ENCODE measurements around the gene ZNF93. TPM values are rescaled to one million over a fixed set of nuclear protein-coding genes. Genes with fewer than 3 reads are reported as not detected.

Gene ZNF93
- total and polyA plus RNA-seq, 9 of the 15 experiments (the other 6 are each of a cell fraction or from before 2014, with no cell fraction given), result 11.1 to 26.3 (median 17.1) TPM

DNA sequence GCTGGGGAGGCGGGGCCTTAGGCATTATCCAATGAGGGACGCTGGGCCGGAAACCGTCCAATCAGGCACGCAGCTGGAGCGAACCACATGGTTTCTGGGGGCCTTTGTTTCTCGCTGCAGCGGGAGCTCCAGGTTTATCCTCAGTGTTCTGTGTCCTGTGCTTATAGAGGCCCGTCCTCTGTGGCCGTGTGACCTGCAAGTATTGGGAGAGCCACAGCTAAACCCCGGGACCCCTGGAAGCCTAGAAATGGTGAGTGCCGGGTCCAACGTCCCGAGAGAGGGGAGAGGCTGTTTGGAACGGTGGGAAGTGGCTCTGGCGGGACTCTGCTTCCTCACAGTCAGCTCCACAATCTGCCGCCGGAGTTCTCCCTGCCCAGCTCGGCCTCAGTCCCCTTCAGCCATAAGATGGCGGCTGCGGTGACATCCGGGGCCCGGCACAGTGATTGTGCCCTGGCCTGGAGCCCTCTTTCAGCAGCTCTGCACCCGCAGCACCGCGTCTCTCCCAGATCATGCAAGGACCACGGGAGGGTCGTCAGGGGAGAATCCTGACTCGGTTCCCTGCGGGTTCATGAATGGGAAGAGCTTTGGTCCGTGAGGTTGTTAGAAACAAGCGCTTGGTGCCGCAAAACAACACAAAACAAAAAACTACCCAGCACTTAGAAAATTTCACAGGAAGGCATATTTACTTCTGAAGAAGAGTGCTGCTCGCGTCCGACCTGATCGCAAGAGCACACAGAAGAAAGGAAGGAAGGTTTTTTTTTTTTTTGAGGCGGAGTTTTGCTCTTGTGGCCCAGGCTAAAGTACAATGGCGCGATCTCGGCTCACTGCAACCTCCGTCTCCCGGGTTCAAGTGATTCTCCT lies 34.8 kb upstream of the ZNF93 start, which contains the start of gene ZNF253 (continued):
- TF ChIP-seq, protein P1, sequence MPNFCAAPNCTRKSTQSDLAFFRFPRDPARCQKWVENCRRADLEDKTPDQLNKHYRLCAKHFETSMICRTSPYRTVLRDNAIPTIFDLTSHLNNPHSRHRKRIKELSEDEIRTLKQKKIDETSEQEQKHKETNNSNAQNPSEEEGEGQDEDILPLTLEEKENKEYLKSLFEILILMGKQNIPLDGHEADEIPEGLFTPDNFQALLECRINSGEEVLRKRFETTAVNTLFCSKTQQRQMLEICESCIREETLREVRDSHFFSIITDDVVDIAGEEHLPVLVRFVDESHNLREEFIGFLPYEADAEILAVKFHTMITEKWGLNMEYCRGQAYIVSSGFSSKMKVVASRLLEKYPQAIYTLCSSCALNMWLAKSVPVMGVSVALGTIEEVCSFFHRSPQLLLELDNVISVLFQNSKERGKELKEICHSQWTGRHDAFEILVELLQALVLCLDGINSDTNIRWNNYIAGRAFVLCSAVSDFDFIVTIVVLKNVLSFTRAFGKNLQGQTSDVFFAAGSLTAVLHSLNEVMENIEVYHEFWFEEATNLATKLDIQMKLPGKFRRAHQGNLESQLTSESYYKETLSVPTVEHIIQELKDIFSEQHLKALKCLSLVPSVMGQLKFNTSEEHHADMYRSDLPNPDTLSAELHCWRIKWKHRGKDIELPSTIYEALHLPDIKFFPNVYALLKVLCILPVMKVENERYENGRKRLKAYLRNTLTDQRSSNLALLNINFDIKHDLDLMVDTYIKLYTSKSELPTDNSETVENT (CRISPR knock-in tag; IDR thresholded peaks at IDR 0.05), result peak; percentile 64; the same call in 1 of the 2 replicates
- TF ChIP-seq, protein P2, sequence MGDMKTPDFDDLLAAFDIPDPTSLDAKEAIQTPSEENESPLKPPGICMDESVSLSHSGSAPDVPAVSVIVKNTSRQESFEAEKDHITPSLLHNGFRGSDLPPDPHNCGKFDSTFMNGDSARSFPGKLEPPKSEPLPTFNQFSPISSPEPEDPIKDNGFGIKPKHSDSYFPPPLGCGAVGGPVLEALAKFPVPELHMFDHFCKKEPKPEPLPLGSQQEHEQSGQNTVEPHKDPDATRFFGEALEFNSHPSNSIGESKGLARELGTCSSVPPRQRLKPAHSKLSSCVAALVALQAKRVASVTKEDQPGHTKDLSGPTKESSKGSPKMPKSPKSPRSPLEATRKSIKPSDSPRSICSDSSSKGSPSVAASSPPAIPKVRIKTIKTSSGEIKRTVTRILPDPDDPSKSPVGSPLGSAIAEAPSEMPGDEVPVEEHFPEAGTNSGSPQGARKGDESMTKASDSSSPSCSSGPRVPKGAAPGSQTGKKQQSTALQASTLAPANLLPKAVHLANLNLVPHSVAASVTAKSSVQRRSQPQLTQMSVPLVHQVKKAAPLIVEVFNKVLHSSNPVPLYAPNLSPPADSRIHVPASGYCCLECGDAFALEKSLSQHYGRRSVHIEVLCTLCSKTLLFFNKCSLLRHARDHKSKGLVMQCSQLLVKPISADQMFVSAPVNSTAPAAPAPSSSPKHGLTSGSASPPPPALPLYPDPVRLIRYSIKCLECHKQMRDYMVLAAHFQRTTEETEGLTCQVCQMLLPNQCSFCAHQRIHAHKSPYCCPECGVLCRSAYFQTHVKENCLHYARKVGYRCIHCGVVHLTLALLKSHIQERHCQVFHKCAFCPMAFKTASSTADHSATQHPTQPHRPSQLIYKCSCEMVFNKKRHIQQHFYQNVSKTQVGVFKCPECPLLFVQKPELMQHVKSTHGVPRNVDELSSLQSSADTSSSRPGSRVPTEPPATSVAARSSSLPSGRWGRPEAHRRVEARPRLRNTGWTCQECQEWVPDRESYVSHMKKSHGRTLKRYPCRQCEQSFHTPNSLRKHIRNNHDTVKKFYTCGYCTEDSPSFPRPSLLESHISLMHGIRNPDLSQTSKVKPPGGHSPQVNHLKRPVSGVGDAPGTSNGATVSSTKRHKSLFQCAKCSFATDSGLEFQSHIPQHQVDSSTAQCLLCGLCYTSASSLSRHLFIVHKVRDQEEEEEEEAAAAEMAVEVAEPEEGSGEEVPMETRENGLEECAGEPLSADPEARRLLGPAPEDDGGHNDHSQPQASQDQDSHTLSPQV (IDR thresholded peaks at IDR 0.05), result peak; percentile 49; the same call in 1 of the 2 replicates
- TF ChIP-seq ARNT (IDR thresholded peaks at IDR 0.05) (no peak), FOXM1 (IDR thresholded peaks at IDR 0.05; ENCODE audit: low read depth) (peak; percentile 71), FOXM1 (CRISPR knock-in tag; IDR thresholded peaks at IDR 0.05; ENCODE audit: low read depth) (0 out of 2 replicates have a peak, but pooled peaks have one; percentile 44), BACH1 (tag; IDR thresholded peaks at IDR 0.05) (0 out of 2 replicates have a peak, but pooled peaks have one; percentile 25), BRD9 (IDR thresholded peaks at IDR 0.05; ENCODE audit: low read depth, partially characterized antibody) (peak; percentile 59), HDAC2 (IDR thresholded peaks at IDR 0.05) (peak; percentile 55; the same call in 1 of the 2 replicates), RBM25 (IDR thresholded peaks at IDR 0.05; ENCODE audit: low read depth, low read length, severe bottlenecking) (peak; percentile 93), LCOR (CRISPR knock-in tag; IDR thresholded peaks at IDR 0.05) (peak; percentile 70; the same call in 1 of the 2 replicates), LARP7 (IDR thresholded peaks at IDR 0.05) (no peak), POLR2G (IDR thresholded peaks at IDR 0.05; ENCODE audit: low read depth, low read length) (peak; percentile 90), SMARCA4 (IDR thresholded peaks at IDR 0.05) (no peak)
- TF ChIP-seq, protein P3, sequence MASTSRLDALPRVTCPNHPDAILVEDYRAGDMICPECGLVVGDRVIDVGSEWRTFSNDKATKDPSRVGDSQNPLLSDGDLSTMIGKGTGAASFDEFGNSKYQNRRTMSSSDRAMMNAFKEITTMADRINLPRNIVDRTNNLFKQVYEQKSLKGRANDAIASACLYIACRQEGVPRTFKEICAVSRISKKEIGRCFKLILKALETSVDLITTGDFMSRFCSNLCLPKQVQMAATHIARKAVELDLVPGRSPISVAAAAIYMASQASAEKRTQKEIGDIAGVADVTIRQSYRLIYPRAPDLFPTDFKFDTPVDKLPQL (IDR thresholded peaks at IDR 0.05; ENCODE audit: extremely low read depth, insufficient read length), result peak; percentile 66
- TF ChIP-seq, protein P4, sequence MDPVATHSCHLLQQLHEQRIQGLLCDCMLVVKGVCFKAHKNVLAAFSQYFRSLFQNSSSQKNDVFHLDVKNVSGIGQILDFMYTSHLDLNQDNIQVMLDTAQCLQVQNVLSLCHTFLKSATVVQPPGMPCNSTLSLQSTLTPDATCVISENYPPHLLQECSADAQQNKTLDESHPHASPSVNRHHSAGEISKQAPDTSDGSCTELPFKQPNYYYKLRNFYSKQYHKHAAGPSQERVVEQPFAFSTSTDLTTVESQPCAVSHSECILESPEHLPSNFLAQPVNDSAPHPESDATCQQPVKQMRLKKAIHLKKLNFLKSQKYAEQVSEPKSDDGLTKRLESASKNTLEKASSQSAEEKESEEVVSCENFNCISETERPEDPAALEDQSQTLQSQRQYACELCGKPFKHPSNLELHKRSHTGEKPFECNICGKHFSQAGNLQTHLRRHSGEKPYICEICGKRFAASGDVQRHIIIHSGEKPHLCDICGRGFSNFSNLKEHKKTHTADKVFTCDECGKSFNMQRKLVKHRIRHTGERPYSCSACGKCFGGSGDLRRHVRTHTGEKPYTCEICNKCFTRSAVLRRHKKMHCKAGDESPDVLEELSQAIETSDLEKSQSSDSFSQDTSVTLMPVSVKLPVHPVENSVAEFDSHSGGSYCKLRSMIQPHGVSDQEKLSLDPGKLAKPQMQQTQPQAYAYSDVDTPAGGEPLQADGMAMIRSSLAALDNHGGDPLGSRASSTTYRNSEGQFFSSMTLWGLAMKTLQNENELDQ (CRISPR knock-in tag; IDR thresholded peaks at IDR 0.05; ENCODE audit: borderline replicate concordance), result 0 out of 2 replicates have a peak, but pooled peaks have one; percentile 17
- TF ChIP-seq, protein P5, sequence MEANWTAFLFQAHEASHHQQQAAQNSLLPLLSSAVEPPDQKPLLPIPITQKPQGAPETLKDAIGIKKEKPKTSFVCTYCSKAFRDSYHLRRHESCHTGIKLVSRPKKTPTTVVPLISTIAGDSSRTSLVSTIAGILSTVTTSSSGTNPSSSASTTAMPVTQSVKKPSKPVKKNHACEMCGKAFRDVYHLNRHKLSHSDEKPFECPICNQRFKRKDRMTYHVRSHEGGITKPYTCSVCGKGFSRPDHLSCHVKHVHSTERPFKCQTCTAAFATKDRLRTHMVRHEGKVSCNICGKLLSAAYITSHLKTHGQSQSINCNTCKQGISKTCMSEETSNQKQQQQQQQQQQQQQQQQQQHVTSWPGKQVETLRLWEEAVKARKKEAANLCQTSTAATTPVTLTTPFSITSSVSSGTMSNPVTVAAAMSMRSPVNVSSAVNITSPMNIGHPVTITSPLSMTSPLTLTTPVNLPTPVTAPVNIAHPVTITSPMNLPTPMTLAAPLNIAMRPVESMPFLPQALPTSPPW (CRISPR knock-in tag; IDR thresholded peaks at IDR 0.05), result no peak

All from K562 (cell line).